CD14-positive monocyte (primary cell): ENCODE measurements around the gene PRDM10. TPM values are rescaled to one million over a fixed set of nuclear protein-coding genes. Genes with fewer than 3 reads are reported as not detected.

Experiments
- DNase-seq, 3 donors: peaks; one replicate each; pipeline ENCODE4 v3.0.0-alpha.2; 2011 to 2022
- H2AFZ ChIP-seq: 2 replicates; pipeline ENCODE4 v1.6.0; 2012; ENCODE audit warnings: mild to moderate bottlenecking, low read depth, low read length, inconsistent platforms; ENCODE audit not compliant: insufficient read depth, poor library complexity, severe bottlenecking
- H3K27ac ChIP-seq, 2 donors: 1 replicate in 1 of 2; 2 replicates in 1 of 2; pipeline ENCODE4 v1.5.1; 2012 to 2013; ENCODE audit warnings: low read length in 2 of 2, control low read depth in 1 of 2, inconsistent platforms in 1 of 2, low read depth in 1 of 2, mild to moderate bottlenecking in 1 of 2
- H3K27me3 ChIP-seq, 2 donors: one replicate each; pipeline versions ENCODE4 v1.6.0 to v1.6.1; 2011 to 2013; ENCODE audit warnings: low read length in 2 of 2; ENCODE audit not compliant: control insufficient read depth in 2 of 2, insufficient read depth in 2 of 2
- H3K36me3 ChIP-seq, 2 donors: replicated peaks in 1 of 2; 1 replicate in 1 of 2; 2 replicates in 1 of 2; pipeline versions ENCODE4 v1.5.1 to v1.6.1; 2012 to 2013; ENCODE audit warnings: low read length in 2 of 2, control low read depth in 1 of 2, inconsistent platforms in 1 of 2, mild to moderate bottlenecking in 1 of 2; ENCODE audit not compliant: insufficient read depth in 2 of 2, control insufficient read depth in 1 of 2
- H3K4me1 ChIP-seq, 2 donors: 1 replicate in 1 of 2; 2 replicates in 1 of 2; pipeline versions ENCODE4 v1.5.1 to v1.6.1; 2012 to 2013; ENCODE audit warnings: low read length in 2 of 2, control low read depth in 1 of 2, inconsistent platforms in 1 of 2, mild to moderate bottlenecking in 1 of 2, moderate library complexity in 1 of 2; ENCODE audit not compliant: insufficient read depth in 2 of 2, control insufficient read depth in 1 of 2
- H3K4me2 ChIP-seq: replicated peaks from 2 replicates; pipeline ENCODE3; 2012; ENCODE audit warnings: low read length, moderate library complexity, mild to moderate bottlenecking; ENCODE audit not compliant: poor library complexity, severe bottlenecking; ENCODE audit errors: extremely low read depth
- H3K4me3 ChIP-seq, 3 experiments: fragments of 200-600 bp in 1 of 3; sonication (generic) in 1 of 3; replicated peaks in 1 of 3; 1 replicate in 2 of 3; 2 replicates in 1 of 3; pipeline ENCODE4 v1.5.1; 2011 to 2013; ENCODE audit warnings: low read length in 3 of 3, mild to moderate bottlenecking in 3 of 3, control low read depth in 2 of 3, low read depth in 2 of 3, inconsistent platforms in 1 of 3, moderate library complexity in 1 of 3
- H3K79me2 ChIP-seq: 2 replicates; pipeline ENCODE4 v1.6.0; 2012; ENCODE audit warnings: mild to moderate bottlenecking, control low read depth, inconsistent platforms, low read length, moderate library complexity; ENCODE audit not compliant: insufficient read depth
- H3K9ac ChIP-seq: 2 replicates; pipeline ENCODE4 v1.6.0; 2017; ENCODE audit warnings: low read length, mild to moderate bottlenecking; ENCODE audit not compliant: insufficient read depth, poor library complexity, severe bottlenecking
- H3K9me3 ChIP-seq, 2 donors: replicated peaks in 1 of 2; 1 replicate in 1 of 2; 2 replicates in 1 of 2; pipeline versions ENCODE4 v1.5.1 to v1.6.1; 2012 to 2013; ENCODE audit warnings: low read length in 2 of 2, control low read depth in 1 of 2; ENCODE audit not compliant: control insufficient read depth in 1 of 2, insufficient read depth in 1 of 2
- H4K20me1 ChIP-seq: 2 replicates; pipeline ENCODE4 v1.6.0; 2012; ENCODE audit warnings: mild to moderate bottlenecking, low read length, control low read depth, moderate library complexity; ENCODE audit not compliant: insufficient read depth
- H3K27ac Mint-ChIP-seq, 7 donors: one replicate each; pipeline ENCODE4 v1.8.0; 2020; ENCODE audit warnings: mild to moderate bottlenecking in 7 of 7, mixed read lengths in 7 of 7, moderate library complexity in 6 of 7, inconsistent platforms in 2 of 7
- H3K27me3 Mint-ChIP-seq, 3 donors: one replicate each; pipeline ENCODE4 v1.8.0; 2021 to 2022; ENCODE audit warnings: low read depth in 3 of 3, mild to moderate bottlenecking in 3 of 3, mixed read lengths in 3 of 3, moderate library complexity in 3 of 3, inconsistent platforms in 1 of 3
- H3K36me3 Mint-ChIP-seq, 2 donors: one replicate each; pipeline ENCODE4 v1.8.0; 2020; ENCODE audit warnings: mixed read lengths in 2 of 2, inconsistent platforms in 1 of 2, mild to moderate bottlenecking in 1 of 2
- H3K4me1 Mint-ChIP-seq: one replicate; pipeline ENCODE4 v1.8.0; 2020; ENCODE audit warnings: mild to moderate bottlenecking, mixed read lengths
- H3K4me3 Mint-ChIP-seq, 2 donors: one replicate each; pipeline ENCODE4 v1.8.0; 2020; ENCODE audit warnings: mild to moderate bottlenecking in 2 of 2, mixed read lengths in 2 of 2, moderate library complexity in 1 of 2
- H3K9me3 Mint-ChIP-seq, 7 donors: one replicate each; pipeline ENCODE4 v1.8.0; 2020 to 2022; ENCODE audit warnings: mixed read lengths in 7 of 7, mild to moderate bottlenecking in 6 of 7, moderate library complexity in 6 of 7, inconsistent platforms in 2 of 7
- CTCF ChIP-seq: fragments of 200-600 bp; IDR thresholded peaks from one replicate; pipeline ENCODE4 v1.8.0; 2022; ENCODE audit warnings: antibody characterized with exemption, mild to moderate bottlenecking
- WGBS: methylation state at CpG from one replicate; pipeline ENCODE4 v1.1.5; 2013; ENCODE audit warnings: missing lambda C conversion rate; ENCODE audit not compliant: insufficient coverage; 5-methylcytosine and 5-hydroxymethylcytosine counted together
- intact Hi-C, 2 donors: fragments of 100-400 bp; cut with micrococcal nuclease; formaldehyde crosslinking; loops; one replicate each; pipeline versions ENCODE4 v1.15.0 to v1.15.1; 2023
- polyA plus RNA-seq, 3 donors: library from polyadenylated mRNA; depleted of rRNA in 1 of 3; unstranded in 2 of 3; stranded (reverse) in 1 of 3; fragments of 300-500 nt in 2 of 3; fragments of >200 nt in 1 of 3; fragmentation: Illumina TruSeq in 2 of 3; gene quantifications; 1 replicate in 2 of 3; 2 replicates in 1 of 3; pipeline ENCODE4 v1.2.3, GENCODE V29; 2012 to 2021

The PRDM10 gene
- polyA plus RNA-seq, 3 donors, result 0.64 to 5.6 (median 1.1) TPM

- no peak for DNase-seq
- H2AFZ ChIP-seq, result no peak overlapping the region
- H3K27me3 ChIP-seq, result no peaks in the 10 kb centered on the region
- no peak overlapping the region for H3K27ac ChIP-seq
- Mint-ChIP-seq H3K4me3 (no peak overlapping the region), H3K9me3 (peaks cover 0 to 7% (median 0%) of the 10 kb centered on the region in 7 donors), H3K27ac (peak overlapping the region in 1 of 7 donors; percentile 44), H3K27me3 (no peaks in the 10 kb centered on the region), H3K36me3 (peaks cover 81 to 99% of the 10 kb centered on the region in 2 donors), H3K4me1 (peaks cover 3% of the 10 kb centered on the region)
- no peaks in the 10 kb centered on the region for H4K20me1 ChIP-seq
- no peak overlapping the region for H3K9ac ChIP-seq
- intact Hi-C loops, result loop anchor here in 1 of 2 donors (5.0 kb wide), 1 partner anchor 527 kb away; no protein-coding TSS in a partner anchor
- no peak for TF ChIP-seq CTCF
- H3K79me2 ChIP-seq, result no peaks in the 10 kb centered on the region
- H3K4me2 ChIP-seq, result no peak overlapping the region
- no peak overlapping the region for H3K4me3 ChIP-seq
- WGBS, result 98% methylated on average over 5 of the region's 5 CpGs
- no peaks in the 10 kb centered on the region for H3K4me1 ChIP-seq
- H3K36me3 ChIP-seq, result peaks cover 58 to 99% of the 10 kb centered on the region in 2 donors
- H3K9me3 ChIP-seq, result no peaks in the 10 kb centered on the region
These were observed 137.8 kb downstream of the PRDM10 start for GRCh38 chr11:129864811-129865210.

- peaks cover 46 to 81% of the 10 kb centered on the region in 2 donors for H3K36me3 ChIP-seq
- WGBS, result 100% methylated on average over 4 of the region's 16 CpGs
- Mint-ChIP-seq H3K36me3 (peaks cover 61 to 76% of the 10 kb centered on the region in 2 donors), H3K27ac (peak overlapping the region in 4 of 7 donors; percentile 1 to 80 (median 42)), H3K27me3 (no peaks in the 10 kb centered on the region), H3K4me1 (peaks cover 2% of the 10 kb centered on the region), H3K4me3 (no peak overlapping the region), H3K9me3 (peaks cover 0 to 7% (median 0%) of the 10 kb centered on the region in 7 donors)
- H2AFZ ChIP-seq, result no peak overlapping the region
- H3K4me1 ChIP-seq, result no peaks in the 10 kb centered on the region
- no peak overlapping the region for H3K4me3 ChIP-seq
- H4K20me1 ChIP-seq, result no peaks in the 10 kb centered on the region
- H3K27me3 ChIP-seq, result no peaks in the 10 kb centered on the region
- DNase-seq, result no peak
- H3K9ac ChIP-seq, result no peak overlapping the region
- intact Hi-C loops, result no loop called here
- no peak overlapping the region for H3K4me2 ChIP-seq
- no peak for TF ChIP-seq CTCF
- no peaks in the 10 kb centered on the region for H3K79me2 ChIP-seq
- H3K27ac ChIP-seq, result no peak overlapping the region
- H3K9me3 ChIP-seq, result no peaks in the 10 kb centered on the region
These were observed 140.7 kb downstream of the PRDM10 start for GRCh38 chr11:129861702-129862522.
